GM23338 (cell line): ENCODE results near the gene TSFM.

Source experiments
- CREB1 ChIP-seq: fragments of 250-450 bp; sonication (Bioruptor Pico); IDR thresholded peaks from 2 replicates; pipeline ENCODE4 v1.5.0; 2020; ENCODE audit warnings: low read depth, mild to moderate bottlenecking, moderate library complexity
- EZH2 ChIP-seq: fragments of 200-600 bp; sonication (generic); IDR thresholded peaks from one replicate; pipeline ENCODE4 v1.8.0; 2017; ENCODE audit warnings: antibody characterized with exemption, mild to moderate bottlenecking, low read depth; ENCODE audit not compliant: unreplicated experiment
- EZH2phosphoT487 ChIP-seq: fragments of 200-600 bp; sonication (generic); IDR thresholded peaks from one replicate; pipeline ENCODE4 v1.8.1; 2018; ENCODE audit warnings: antibody characterized with exemption; ENCODE audit not compliant: unreplicated experiment
- JUNB ChIP-seq: IDR thresholded peaks from one replicate; pipeline ENCODE4 v1.6.1; 2016; ENCODE audit warnings: antibody characterized with exemption; ENCODE audit not compliant: unreplicated experiment
- NANOG ChIP-seq: IDR thresholded peaks from 2 replicates; pipeline ENCODE4 v1.6.1; 2016; ENCODE audit warnings: antibody characterized with exemption, borderline replicate concordance
- POLR2AphosphoS5 ChIP-seq: IDR thresholded peaks from 2 replicates; pipeline ENCODE4 v1.6.1; 2016; ENCODE audit warnings: antibody characterized with exemption, low read depth
- STAT1 ChIP-seq: IDR thresholded peaks from one replicate; pipeline ENCODE4 v1.6.1; 2016; ENCODE audit warnings: antibody characterized with exemption; ENCODE audit not compliant: unreplicated experiment
- ZNF114 ChIP-seq: fragments of 250-450 bp; sonication (Bioruptor Pico); IDR thresholded peaks from 2 replicates; pipeline ENCODE4 v1.5.0; 2020; ENCODE audit warnings: mild to moderate bottlenecking, moderate library complexity
- ZNF331 ChIP-seq: fragments of 250-450 bp; sonication (Bioruptor Pico); IDR thresholded peaks from 2 replicates; pipeline ENCODE4 v1.5.0; 2020; ENCODE audit warnings: low read depth, mild to moderate bottlenecking, moderate library complexity
- TF ChIP-seq, protein P1 (sequence below), 2 experiments: fragments of 200-600 bp in 1 of 2; sonication (generic) in 1 of 2; conservative IDR thresholded peaks; 2 replicates each; pipeline versions ENCODE4 v1.5.1 to v1.6.1; 2016 to 2017; ENCODE audit warnings: antibody characterized with exemption in 2 of 2, low read depth in 2 of 2, mild to moderate bottlenecking in 2 of 2, moderate library complexity in 1 of 2
- TF ChIP-seq, protein P2 (sequence below): IDR thresholded peaks from one replicate; pipeline ENCODE4 v1.6.1; 2018; ENCODE audit warnings: antibody characterized with exemption; ENCODE audit not compliant: unreplicated experiment
- TF ChIP-seq, protein P3 (sequence below): fragments of 250-450 bp; sonication (Bioruptor Pico); IDR thresholded peaks from 2 replicates; pipeline ENCODE4 v1.5.0; 2020; ENCODE audit warnings: mild to moderate bottlenecking, moderate library complexity
- TF ChIP-seq, protein P4 (sequence below): IDR thresholded peaks from 2 replicates; pipeline ENCODE4 v1.6.1; 2016; ENCODE audit warnings: antibody characterized with exemption

DNA sequence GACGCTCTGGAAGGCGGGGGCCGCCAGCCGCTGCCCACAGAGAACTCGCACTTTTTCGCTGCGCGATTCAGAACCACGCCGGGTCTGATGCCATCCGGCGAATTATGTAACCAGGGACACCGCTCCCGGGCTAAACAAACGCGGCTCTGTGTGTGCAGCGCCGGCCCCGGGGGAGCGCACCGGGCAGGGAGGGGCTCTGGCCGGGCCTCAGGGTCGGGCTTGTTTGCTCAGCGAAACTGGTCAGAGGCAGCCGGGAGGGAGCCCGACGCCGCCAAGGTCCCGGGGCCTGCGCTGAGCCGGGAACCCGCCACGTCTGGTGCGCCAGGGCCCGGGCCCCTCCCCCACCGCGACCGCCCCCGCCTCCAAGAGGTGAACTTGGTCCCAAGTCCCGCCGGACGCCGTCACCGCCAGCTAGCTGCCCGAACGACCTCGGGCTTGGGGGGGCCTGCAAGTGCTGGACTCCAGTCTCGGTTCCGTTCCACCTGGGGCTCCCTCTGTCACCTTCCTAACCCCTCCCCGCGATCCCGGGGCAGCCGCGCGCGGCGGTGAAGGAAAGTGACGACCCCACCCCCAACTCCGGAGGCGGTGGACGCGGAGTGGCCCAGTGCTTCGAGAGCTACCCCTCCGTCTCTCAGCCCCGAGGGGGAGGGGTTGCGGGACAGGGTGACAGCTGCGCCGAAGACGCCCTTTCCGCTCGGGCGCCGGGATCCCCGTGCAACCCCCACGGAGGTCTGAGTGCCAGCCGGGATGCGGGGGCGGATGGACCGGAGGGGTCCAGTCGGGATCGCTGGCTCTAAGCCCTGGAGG, 63.1 kb downstream of the TSFM start:
- TF ChIP-seq, protein P1, sequence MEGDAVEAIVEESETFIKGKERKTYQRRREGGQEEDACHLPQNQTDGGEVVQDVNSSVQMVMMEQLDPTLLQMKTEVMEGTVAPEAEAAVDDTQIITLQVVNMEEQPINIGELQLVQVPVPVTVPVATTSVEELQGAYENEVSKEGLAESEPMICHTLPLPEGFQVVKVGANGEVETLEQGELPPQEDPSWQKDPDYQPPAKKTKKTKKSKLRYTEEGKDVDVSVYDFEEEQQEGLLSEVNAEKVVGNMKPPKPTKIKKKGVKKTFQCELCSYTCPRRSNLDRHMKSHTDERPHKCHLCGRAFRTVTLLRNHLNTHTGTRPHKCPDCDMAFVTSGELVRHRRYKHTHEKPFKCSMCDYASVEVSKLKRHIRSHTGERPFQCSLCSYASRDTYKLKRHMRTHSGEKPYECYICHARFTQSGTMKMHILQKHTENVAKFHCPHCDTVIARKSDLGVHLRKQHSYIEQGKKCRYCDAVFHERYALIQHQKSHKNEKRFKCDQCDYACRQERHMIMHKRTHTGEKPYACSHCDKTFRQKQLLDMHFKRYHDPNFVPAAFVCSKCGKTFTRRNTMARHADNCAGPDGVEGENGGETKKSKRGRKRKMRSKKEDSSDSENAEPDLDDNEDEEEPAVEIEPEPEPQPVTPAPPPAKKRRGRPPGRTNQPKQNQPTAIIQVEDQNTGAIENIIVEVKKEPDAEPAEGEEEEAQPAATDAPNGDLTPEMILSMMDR (conservative IDR thresholded peaks at IDR 0.05; ENCODE audit: low read depth in 2 of 2), result no peak
- TF ChIP-seq JUNB, result no peak
- peak; percentile 31; the same call in 1 of the 2 replicates for TF ChIP-seq CREB1 (CRISPR knock-in tag)
- TF ChIP-seq EZH2, result no peak
- TF ChIP-seq POLR2AphosphoS5, result no peak; the same call in 1 of the 2 replicates
- no peak for TF ChIP-seq ZNF331 (CRISPR knock-in tag)
- no peak for TF ChIP-seq EZH2phosphoT487
- TF ChIP-seq NANOG, result no peak
- TF ChIP-seq, protein P2, sequence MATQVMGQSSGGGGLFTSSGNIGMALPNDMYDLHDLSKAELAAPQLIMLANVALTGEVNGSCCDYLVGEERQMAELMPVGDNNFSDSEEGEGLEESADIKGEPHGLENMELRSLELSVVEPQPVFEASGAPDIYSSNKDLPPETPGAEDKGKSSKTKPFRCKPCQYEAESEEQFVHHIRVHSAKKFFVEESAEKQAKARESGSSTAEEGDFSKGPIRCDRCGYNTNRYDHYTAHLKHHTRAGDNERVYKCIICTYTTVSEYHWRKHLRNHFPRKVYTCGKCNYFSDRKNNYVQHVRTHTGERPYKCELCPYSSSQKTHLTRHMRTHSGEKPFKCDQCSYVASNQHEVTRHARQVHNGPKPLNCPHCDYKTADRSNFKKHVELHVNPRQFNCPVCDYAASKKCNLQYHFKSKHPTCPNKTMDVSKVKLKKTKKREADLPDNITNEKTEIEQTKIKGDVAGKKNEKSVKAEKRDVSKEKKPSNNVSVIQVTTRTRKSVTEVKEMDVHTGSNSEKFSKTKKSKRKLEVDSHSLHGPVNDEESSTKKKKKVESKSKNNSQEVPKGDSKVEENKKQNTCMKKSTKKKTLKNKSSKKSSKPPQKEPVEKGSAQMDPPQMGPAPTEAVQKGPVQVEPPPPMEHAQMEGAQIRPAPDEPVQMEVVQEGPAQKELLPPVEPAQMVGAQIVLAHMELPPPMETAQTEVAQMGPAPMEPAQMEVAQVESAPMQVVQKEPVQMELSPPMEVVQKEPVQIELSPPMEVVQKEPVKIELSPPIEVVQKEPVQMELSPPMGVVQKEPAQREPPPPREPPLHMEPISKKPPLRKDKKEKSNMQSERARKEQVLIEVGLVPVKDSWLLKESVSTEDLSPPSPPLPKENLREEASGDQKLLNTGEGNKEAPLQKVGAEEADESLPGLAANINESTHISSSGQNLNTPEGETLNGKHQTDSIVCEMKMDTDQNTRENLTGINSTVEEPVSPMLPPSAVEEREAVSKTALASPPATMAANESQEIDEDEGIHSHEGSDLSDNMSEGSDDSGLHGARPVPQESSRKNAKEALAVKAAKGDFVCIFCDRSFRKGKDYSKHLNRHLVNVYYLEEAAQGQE, result no peak
- TF ChIP-seq STAT1, result no peak
- TF ChIP-seq, protein P3, sequence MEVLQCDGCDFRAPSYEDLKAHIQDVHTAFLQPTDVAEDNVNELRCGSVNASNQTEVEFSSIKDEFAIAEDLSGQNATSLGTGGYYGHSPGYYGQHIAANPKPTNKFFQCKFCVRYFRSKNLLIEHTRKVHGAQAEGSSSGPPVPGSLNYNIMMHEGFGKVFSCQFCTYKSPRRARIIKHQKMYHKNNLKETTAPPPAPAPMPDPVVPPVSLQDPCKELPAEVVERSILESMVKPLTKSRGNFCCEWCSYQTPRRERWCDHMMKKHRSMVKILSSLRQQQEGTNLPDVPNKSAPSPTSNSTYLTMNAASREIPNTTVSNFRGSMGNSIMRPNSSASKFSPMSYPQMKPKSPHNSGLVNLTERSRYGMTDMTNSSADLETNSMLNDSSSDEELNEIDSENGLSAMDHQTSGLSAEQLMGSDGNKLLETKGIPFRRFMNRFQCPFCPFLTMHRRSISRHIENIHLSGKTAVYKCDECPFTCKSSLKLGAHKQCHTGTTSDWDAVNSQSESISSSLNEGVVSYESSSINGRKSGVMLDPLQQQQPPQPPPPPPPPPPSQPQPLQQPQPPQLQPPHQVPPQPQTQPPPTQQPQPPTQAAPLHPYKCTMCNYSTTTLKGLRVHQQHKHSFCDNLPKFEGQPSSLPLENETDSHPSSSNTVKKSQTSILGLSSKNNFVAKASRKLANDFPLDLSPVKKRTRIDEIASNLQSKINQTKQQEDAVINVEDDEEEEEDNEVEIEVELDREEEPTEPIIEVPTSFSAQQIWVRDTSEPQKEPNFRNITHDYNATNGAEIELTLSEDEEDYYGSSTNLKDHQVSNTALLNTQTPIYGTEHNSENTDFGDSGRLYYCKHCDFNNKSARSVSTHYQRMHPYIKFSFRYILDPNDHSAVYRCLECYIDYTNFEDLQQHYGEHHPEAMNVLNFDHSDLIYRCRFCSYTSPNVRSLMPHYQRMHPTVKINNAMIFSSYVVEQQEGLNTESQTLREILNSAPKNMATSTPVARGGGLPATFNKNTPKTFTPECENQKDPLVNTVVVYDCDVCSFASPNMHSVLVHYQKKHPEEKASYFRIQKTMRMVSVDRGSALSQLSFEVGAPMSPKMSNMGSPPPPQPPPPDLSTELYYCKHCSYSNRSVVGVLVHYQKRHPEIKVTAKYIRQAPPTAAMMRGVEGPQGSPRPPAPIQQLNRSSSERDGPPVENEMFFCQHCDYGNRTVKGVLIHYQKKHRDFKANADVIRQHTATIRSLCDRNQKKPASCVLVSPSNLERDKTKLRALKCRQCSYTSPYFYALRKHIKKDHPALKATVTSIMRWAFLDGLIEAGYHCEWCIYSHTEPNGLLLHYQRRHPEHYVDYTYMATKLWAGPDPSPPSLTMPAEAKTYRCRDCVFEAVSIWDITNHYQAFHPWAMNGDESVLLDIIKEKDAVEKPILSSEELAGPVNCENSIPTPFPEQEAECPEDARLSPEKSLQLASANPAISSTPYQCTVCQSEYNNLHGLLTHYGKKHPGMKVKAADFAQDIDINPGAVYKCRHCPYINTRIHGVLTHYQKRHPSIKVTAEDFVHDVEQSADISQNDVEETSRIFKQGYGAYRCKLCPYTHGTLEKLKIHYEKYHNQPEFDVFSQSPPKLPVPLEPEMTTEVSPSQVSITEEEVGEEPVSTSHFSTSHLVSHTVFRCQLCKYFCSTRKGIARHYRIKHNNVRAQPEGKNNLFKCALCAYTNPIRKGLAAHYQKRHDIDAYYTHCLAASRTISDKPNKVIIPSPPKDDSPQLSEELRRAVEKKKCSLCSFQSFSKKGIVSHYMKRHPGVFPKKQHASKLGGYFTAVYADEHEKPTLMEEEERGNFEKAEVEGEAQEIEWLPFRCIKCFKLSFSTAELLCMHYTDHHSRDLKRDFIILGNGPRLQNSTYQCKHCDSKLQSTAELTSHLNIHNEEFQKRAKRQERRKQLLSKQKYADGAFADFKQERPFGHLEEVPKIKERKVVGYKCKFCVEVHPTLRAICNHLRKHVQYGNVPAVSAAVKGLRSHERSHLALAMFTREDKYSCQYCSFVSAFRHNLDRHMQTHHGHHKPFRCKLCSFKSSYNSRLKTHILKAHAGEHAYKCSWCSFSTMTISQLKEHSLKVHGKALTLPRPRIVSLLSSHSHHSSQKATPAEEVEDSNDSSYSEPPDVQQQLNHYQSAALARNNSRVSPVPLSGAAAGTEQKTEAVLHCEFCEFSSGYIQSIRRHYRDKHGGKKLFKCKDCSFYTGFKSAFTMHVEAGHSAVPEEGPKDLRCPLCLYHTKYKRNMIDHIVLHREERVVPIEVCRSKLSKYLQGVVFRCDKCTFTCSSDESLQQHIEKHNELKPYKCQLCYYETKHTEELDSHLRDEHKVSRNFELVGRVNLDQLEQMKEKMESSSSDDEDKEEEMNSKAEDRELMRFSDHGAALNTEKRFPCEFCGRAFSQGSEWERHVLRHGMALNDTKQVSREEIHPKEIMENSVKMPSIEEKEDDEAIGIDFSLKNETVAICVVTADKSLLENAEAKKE (CRISPR knock-in tag), result no peak
- TF ChIP-seq, protein P4, sequence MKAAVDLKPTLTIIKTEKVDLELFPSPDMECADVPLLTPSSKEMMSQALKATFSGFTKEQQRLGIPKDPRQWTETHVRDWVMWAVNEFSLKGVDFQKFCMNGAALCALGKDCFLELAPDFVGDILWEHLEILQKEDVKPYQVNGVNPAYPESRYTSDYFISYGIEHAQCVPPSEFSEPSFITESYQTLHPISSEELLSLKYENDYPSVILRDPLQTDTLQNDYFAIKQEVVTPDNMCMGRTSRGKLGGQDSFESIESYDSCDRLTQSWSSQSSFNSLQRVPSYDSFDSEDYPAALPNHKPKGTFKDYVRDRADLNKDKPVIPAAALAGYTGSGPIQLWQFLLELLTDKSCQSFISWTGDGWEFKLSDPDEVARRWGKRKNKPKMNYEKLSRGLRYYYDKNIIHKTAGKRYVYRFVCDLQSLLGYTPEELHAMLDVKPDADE, result no peak
- no peak for TF ChIP-seq ZNF114
